Measurements from ENCODE around the gene C9orf50. TPM values are rescaled to one million over a fixed set of nuclear protein-coding genes. Genes with fewer than 3 reads are reported as not detected.

The C9orf50 gene
- total and polyA plus RNA-seq, 2 donors (not counting 1 experiment from before 2014, with no cell fraction given): not detected

DNA sequence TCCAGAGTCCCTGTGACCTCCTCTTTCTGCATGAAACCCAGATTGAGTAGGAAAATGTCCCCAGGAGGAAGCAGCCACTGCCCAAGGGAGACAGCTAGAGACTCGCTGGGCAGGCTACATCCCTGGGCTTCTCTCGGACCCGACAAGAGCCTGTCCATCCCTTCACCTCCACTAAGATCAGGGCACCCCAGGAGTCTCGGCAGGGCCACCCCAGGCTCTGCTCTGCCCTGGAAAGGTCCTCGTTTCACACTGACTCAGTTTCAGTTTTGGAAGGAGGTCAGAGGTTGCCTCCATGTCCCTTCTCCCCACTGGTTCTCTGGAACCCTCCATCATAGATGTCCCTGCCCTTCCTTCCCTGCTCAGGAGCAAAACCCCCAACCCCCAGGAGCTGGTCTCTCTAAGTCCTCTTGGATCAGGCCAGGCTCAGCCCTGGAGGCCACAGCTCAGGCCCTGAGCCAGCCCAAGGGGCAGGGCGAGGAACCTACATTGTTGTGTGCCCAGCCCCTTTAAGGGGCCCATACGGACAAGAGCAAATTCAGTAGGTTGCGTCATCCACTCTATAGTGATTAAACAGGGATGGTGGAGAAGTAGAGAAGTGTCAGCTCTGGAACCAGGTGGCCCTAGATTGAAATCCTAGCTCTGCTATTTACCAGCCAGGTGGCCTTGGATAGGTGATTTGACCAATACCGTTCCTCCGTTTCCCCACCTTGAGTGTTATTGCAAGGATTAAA, 37.4 kb downstream of the C9orf50 start:
- H3K27ac Mint-ChIP-seq: no peak overlapping the region

DNA sequence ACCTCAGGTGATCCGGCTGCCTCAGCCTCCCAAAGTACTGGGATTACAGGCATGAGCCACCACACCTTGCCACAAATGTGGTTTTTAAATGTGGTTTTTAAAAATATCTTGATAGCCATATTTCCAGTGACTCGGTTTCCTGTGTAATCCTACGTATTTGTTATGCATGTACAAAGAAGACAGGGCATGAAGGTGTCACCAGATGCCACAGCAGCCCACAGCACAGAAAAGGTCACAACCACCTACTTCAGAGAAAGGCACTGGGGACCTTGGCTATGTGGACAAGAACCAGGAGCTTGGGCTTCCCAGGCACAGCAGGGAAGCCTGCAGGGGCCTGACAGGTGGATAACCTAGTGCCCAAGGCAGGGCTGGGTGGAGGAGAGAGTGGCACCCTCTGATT, 38.0 kb downstream of the C9orf50 start:
- Histone ChIP-seq H3K9me3 (ENCODE audit: control extremely low read depth in 1 of 3, control insufficient read depth in 2 of 3, insufficient read depth in 1 of 3, low read length in 2 of 3) (peaks cover 0 to 5% (median 3%) of the 10 kb centered on the region in 3 donors), H3K4me1 (ENCODE audit: control insufficient read depth in 2 of 2, insufficient read depth in 2 of 2, low read length in 2 of 2) (peaks cover 18 to 21% of the 10 kb centered on the region in 2 donors), H3K36me3 (replicated peaks in 1 of 2; ENCODE audit: control extremely low read depth in 1 of 2, control insufficient read depth in 1 of 2, extremely low read depth in 1 of 2, insufficient read depth in 2 of 2, low read length in 1 of 2) (no peaks in the 10 kb centered on the region), H2AFZ (ENCODE audit: insufficient read depth, low read depth, low read length, poor library complexity, severe bottlenecking) (no peak overlapping the region), H3K4me3 (ENCODE audit: control extremely low read depth in 1 of 5, extremely low read depth in 1 of 5, insufficient read depth in 1 of 5, low read depth in 2 of 5, low read length in 4 of 5) (no peak overlapping the region), H3K27ac (ENCODE audit: low read length in 2 of 2) (no peak overlapping the region), H3K27me3 (replicated peaks in 1 of 4; ENCODE audit: control extremely low read depth in 1 of 4, control insufficient read depth in 3 of 4, insufficient read depth in 4 of 4, low read length in 3 of 4) (peaks cover 0 to 5% (median 2%) of the 10 kb centered on the region in 4 experiments), H3K4me2 (replicated peaks; ENCODE audit: low read depth, low read length, poor library complexity, severe bottlenecking) (no peak overlapping the region), H3K79me2 (ENCODE audit: control insufficient read depth, insufficient read depth, low read length) (no peaks in the 10 kb centered on the region), H3K9ac (ENCODE audit: low read length) (no peak overlapping the region), H4K20me1 (ENCODE audit: control insufficient read depth, insufficient read depth, low read length, poor library complexity, severe bottlenecking) (no peaks in the 10 kb centered on the region)
- POLR2A ChIA-PET: no interaction called here
- TF ChIP-seq, protein P1, sequence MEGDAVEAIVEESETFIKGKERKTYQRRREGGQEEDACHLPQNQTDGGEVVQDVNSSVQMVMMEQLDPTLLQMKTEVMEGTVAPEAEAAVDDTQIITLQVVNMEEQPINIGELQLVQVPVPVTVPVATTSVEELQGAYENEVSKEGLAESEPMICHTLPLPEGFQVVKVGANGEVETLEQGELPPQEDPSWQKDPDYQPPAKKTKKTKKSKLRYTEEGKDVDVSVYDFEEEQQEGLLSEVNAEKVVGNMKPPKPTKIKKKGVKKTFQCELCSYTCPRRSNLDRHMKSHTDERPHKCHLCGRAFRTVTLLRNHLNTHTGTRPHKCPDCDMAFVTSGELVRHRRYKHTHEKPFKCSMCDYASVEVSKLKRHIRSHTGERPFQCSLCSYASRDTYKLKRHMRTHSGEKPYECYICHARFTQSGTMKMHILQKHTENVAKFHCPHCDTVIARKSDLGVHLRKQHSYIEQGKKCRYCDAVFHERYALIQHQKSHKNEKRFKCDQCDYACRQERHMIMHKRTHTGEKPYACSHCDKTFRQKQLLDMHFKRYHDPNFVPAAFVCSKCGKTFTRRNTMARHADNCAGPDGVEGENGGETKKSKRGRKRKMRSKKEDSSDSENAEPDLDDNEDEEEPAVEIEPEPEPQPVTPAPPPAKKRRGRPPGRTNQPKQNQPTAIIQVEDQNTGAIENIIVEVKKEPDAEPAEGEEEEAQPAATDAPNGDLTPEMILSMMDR (IDR thresholded peaks at IDR 0.05): no peak
- no peak for TF ChIP-seq EZH2 (IDR thresholded peaks at IDR 0.05; ENCODE audit: borderline replicate concordance, insufficient read depth, low read depth, low read length, poor library complexity, severe bottlenecking)
- CTCF ChIA-PET: no interaction called here
- no peak for ATAC-seq (ENCODE audit: low read depth)
- H3K9me3 Mint-ChIP-seq (ENCODE audit: insufficient read depth): no peaks in the 10 kb centered on the region
- no peak overlapping the region for H3K27ac Mint-ChIP-seq
- H3K27me3 Mint-ChIP-seq: peaks cover 17% of the 10 kb centered on the region
- intact Hi-C loops (cut with micrococcal nuclease): no loop called here
- no peak for DNase-seq
- WGBS (ENCODE audit: insufficient coverage): no CpG with 5 or more reads among the region's 3 CpGs
- H3K4me3 Mint-ChIP-seq: no peak overlapping the region
- H3K4me1 Mint-ChIP-seq: peaks cover 23% of the 10 kb centered on the region

More for the DNA sequence above, 37.4 kb downstream of the C9orf50 start:
- DNase-seq: no peak
- POLR2A ChIA-PET: no interaction called here
- no peak for ATAC-seq (ENCODE audit: low read depth)
- intact Hi-C loops (cut with micrococcal nuclease): no loop called here
- H3K4me2 ChIP-seq (replicated peaks; ENCODE audit: low read depth, low read length, poor library complexity, severe bottlenecking): no peak overlapping the region
- H3K9me3 Mint-ChIP-seq (ENCODE audit: insufficient read depth): no peaks in the 10 kb centered on the region
- H3K4me3 Mint-ChIP-seq: no peak overlapping the region
- 73% methylated on average over 7 of the region's 10 CpGs for WGBS (ENCODE audit: insufficient coverage)
- H3K9ac ChIP-seq (ENCODE audit: low read length): no peak overlapping the region
- H3K27me3 Mint-ChIP-seq: peaks cover 19% of the 10 kb centered on the region
- H3K36me3 ChIP-seq (replicated peaks in 1 of 2; ENCODE audit: control extremely low read depth in 1 of 2, control insufficient read depth in 1 of 2, extremely low read depth in 1 of 2, insufficient read depth in 2 of 2, low read length in 1 of 2): no peaks in the 10 kb centered on the region
- H3K4me1 ChIP-seq (ENCODE audit: control insufficient read depth in 2 of 2, insufficient read depth in 2 of 2, low read length in 2 of 2): peaks cover 18 to 21% of the 10 kb centered on the region in 2 donors
- no peaks in the 10 kb centered on the region for H3K79me2 ChIP-seq (ENCODE audit: control insufficient read depth, insufficient read depth, low read length)
- peaks cover 23% of the 10 kb centered on the region for H3K4me1 Mint-ChIP-seq
- H3K27ac ChIP-seq (ENCODE audit: low read length in 2 of 2): no peak overlapping the region
- no peak for TF ChIP-seq EZH2 (IDR thresholded peaks at IDR 0.05; ENCODE audit: borderline replicate concordance, insufficient read depth, low read depth, low read length, poor library complexity, severe bottlenecking)
- TF ChIP-seq, protein P1 (IDR thresholded peaks at IDR 0.05): no peak
- H2AFZ ChIP-seq (ENCODE audit: insufficient read depth, low read depth, low read length, poor library complexity, severe bottlenecking): no peak overlapping the region
- peaks cover 0 to 5% (median 2%) of the 10 kb centered on the region in 4 experiments for H3K27me3 ChIP-seq (replicated peaks in 1 of 4; ENCODE audit: control extremely low read depth in 1 of 4, control insufficient read depth in 3 of 4, insufficient read depth in 4 of 4, low read length in 3 of 4)
- H4K20me1 ChIP-seq (ENCODE audit: control insufficient read depth, insufficient read depth, low read length, poor library complexity, severe bottlenecking): no peaks in the 10 kb centered on the region
- no peak overlapping the region for H3K4me3 ChIP-seq (ENCODE audit: control extremely low read depth in 1 of 5, extremely low read depth in 1 of 5, insufficient read depth in 1 of 5, low read depth in 2 of 5, low read length in 4 of 5)
- peaks cover 0 to 5% (median 3%) of the 10 kb centered on the region in 3 donors for H3K9me3 ChIP-seq (ENCODE audit: control extremely low read depth in 1 of 3, control insufficient read depth in 2 of 3, insufficient read depth in 1 of 3, low read length in 2 of 3)
- CTCF ChIA-PET: interaction anchor here (0.9 to 1.0 kb wide), 3 partner anchors 9 to 452 kb away, joined by 3 to 4 read pairs (median 3); no protein-coding TSS in a partner anchor

All from B cell (primary cell).